Keratinocyte (primary cell): ENCODE measurements around the gene UBE2F. TPM values are rescaled to one million over a fixed set of nuclear protein-coding genes. Genes with fewer than 3 reads are reported as not detected.

Source experiments
- DNase-seq: peaks from one replicate; pipeline ENCODE4 v3.0.0-alpha.2; 2011; ENCODE audit warnings: low read depth, missing footprints, low spot score
- FAIRE-seq: peaks from 2 replicates; lab custom pipeline; 2011; peaks lifted over from hg19 to GRCh38; lab: Jason Lieb, UNC
- H2AFZ ChIP-seq: 2 replicates; pipeline ENCODE4 v1.6.0; 2012; ENCODE audit warnings: low read length, control low read depth, inconsistent platforms; ENCODE audit not compliant: control insufficient read depth
- H3K27ac ChIP-seq: 2 replicates; pipeline ENCODE4 v1.5.1; 2011; ENCODE audit warnings: low read length; ENCODE audit not compliant: control insufficient read depth, insufficient read depth
- H3K27me3 ChIP-seq: 3 replicates; pipeline ENCODE4 v1.6.0; 2011; ENCODE audit warnings: low read length; ENCODE audit not compliant: control insufficient read depth, insufficient read depth; ENCODE audit errors: extremely low read depth
- H3K36me3 ChIP-seq, 2 experiments: 2 replicates in 1 of 2; 3 replicates in 1 of 2; pipeline ENCODE4 v1.5.1; 2011; ENCODE audit warnings: low read length in 2 of 2, mild to moderate bottlenecking in 1 of 2; ENCODE audit not compliant: control insufficient read depth in 2 of 2, insufficient read depth in 2 of 2; ENCODE audit errors: extremely low read depth in 1 of 2
- H3K4me1 ChIP-seq: 3 replicates; pipeline ENCODE4 v1.5.1; 2011; ENCODE audit warnings: low read length; ENCODE audit not compliant: control insufficient read depth, insufficient read depth; ENCODE audit errors: extremely low read depth
- H3K4me2 ChIP-seq: 3 replicates; pipeline ENCODE4 v1.6.0; 2011; ENCODE audit warnings: low read depth, low read length; ENCODE audit not compliant: control insufficient read depth, insufficient read depth; ENCODE audit errors: extremely low read depth
- H3K4me3 ChIP-seq, 3 experiments: fragments of 200-600 bp in 1 of 3; sonication (generic) in 1 of 3; 2 replicates in 2 of 3; 3 replicates in 1 of 3; pipeline ENCODE4 v1.5.1; 2011 to 2016; ENCODE audit warnings: low read length in 3 of 3, mild to moderate bottlenecking in 3 of 3, control low read depth in 2 of 3, inconsistent platforms in 1 of 3, low read depth in 1 of 3, mixed read lengths in 1 of 3, mixed run types in 1 of 3, moderate library complexity in 1 of 3; ENCODE audit not compliant: control insufficient read depth in 2 of 3, insufficient read depth in 2 of 3; ENCODE audit errors: extremely low read depth in 1 of 3
- H3K79me2 ChIP-seq: 2 replicates; pipeline ENCODE4 v1.6.0; 2012; ENCODE audit warnings: low read length; ENCODE audit not compliant: control insufficient read depth, insufficient read depth
- H3K9ac ChIP-seq: 3 replicates; pipeline ENCODE4 v1.6.0; 2011; ENCODE audit warnings: low read length; ENCODE audit not compliant: control insufficient read depth, insufficient read depth; ENCODE audit errors: extremely low read depth
- H3K9me1 ChIP-seq: 3 replicates; pipeline ENCODE4 v1.6.0; 2011; ENCODE audit warnings: low read length; ENCODE audit not compliant: control insufficient read depth, insufficient read depth; ENCODE audit errors: extremely low read depth
- H3K9me3 ChIP-seq: 2 replicates; pipeline ENCODE4 v1.5.1; 2012; ENCODE audit warnings: low read depth, low read length; ENCODE audit not compliant: control insufficient read depth
- H4K20me1 ChIP-seq: 3 replicates; pipeline ENCODE4 v1.6.0; 2011; ENCODE audit warnings: low read length; ENCODE audit not compliant: control insufficient read depth, insufficient read depth; ENCODE audit errors: extremely low read depth
- CTCF ChIP-seq, 3 experiments: IDR thresholded peaks in 1 of 3; conservative IDR thresholded peaks in 1 of 3; optimal IDR thresholded peaks in 1 of 3; 2 replicates in 2 of 3; 3 replicates in 1 of 3; pipeline versions ENCODE3 to v1.5.1; 2011; ENCODE audit warnings: low read length in 3 of 3, mild to moderate bottlenecking in 3 of 3, moderate library complexity in 2 of 3, control low read depth in 1 of 3, inconsistent platforms in 1 of 3; ENCODE audit not compliant: insufficient read depth in 2 of 3; ENCODE audit errors: extremely low read depth in 1 of 3
- EZH2 ChIP-seq: IDR thresholded peaks from one replicate; pipeline ENCODE4 v1.6.1; 2012; ENCODE audit warnings: inconsistent platforms, mild to moderate bottlenecking, low read length, moderate library complexity
- dilution Hi-C: fragments of 300-500 bp; cut with MboI; formaldehyde crosslinking; loops from one replicate; pipeline ENCODE4 v1.7.0; 2020; ENCODE audit warnings: low sequenced_read_pairs; ENCODE audit not compliant: extremely low pct_ligation_motif_present
- polyA plus RNA-seq, 5 experiments: library from polyadenylated mRNA; depleted of rRNA in 3 of 5; stranded (reverse) in 3 of 5; stranded (forward) in 1 of 5; unstranded in 1 of 5; fragments of >200 nt; gene quantifications; 1 replicate in 1 of 5; 2 replicates in 3 of 5; 3 replicates in 1 of 5; pipeline versions ENCODE4 v1.2.1 to v1.2.3, GENCODE V29; 2011 to 2012; ENCODE audit warnings: missing spikeins in 2 of 5, low read depth in 1 of 5, low replicate concordance in 1 of 5

Gene UBE2F
- polyA plus RNA-seq, 1 donor (not counting 4 experiments of a cell fraction or from before 2014, with no cell fraction given), result 95.6 TPM

- Histone ChIP-seq H3K79me2 (no peaks in the 10 kb centered on the region), H3K9me1 (no peaks in the 10 kb centered on the region), H3K9me3 (peaks cover 4% of the 10 kb centered on the region), H3K4me1 (peaks cover 14% of the 10 kb centered on the region), H4K20me1 (no peaks in the 10 kb centered on the region), H3K36me3 (no peaks in the 10 kb centered on the region), H3K27ac (no peak overlapping the region), H2AFZ (no peak overlapping the region), H3K4me2 (no peak overlapping the region), H3K9ac (no peak overlapping the region), H3K4me3 (no peak overlapping the region), H3K27me3 (no peaks in the 10 kb centered on the region)
- no peak for DNase-seq
- no peak for FAIRE-seq
- no peak for TF ChIP-seq EZH2
- TF ChIP-seq CTCF (optimal IDR thresholded peaks at IDR 0.05 in 1 of 3, IDR thresholded peaks at IDR 0.05 in 1 of 3, conservative IDR thresholded peaks at IDR 0.05 in 1 of 3; ENCODE audit: extremely low read depth in 1 of 3, insufficient read depth in 2 of 3, low read length in 3 of 3), result no peak
- dilution Hi-C loops, result no loop called here
Observed at GRCh38 chr2:237940828-237941227, 26.0 kb upstream of the UBE2F start.

GRCh38 chr2:237941239-237941638, 25.6 kb upstream of the UBE2F start:
- DNase-seq (no peak), FAIRE-seq (no peak)
- Histone ChIP-seq H3K79me2 (no peaks in the 10 kb centered on the region), H3K27me3 (no peaks in the 10 kb centered on the region), H3K4me1 (peaks cover 10% of the 10 kb centered on the region), H3K9me3 (peaks cover 4% of the 10 kb centered on the region), H2AFZ (no peak overlapping the region), H3K36me3 (no peaks in the 10 kb centered on the region), H3K4me2 (no peak overlapping the region), H3K4me3 (no peak overlapping the region), H3K9me1 (no peaks in the 10 kb centered on the region), H3K27ac (no peak overlapping the region), H4K20me1 (no peaks in the 10 kb centered on the region), H3K9ac (no peak overlapping the region)
- TF ChIP-seq EZH2 (no peak), CTCF (optimal IDR thresholded peaks at IDR 0.05 in 1 of 3, IDR thresholded peaks at IDR 0.05 in 1 of 3, conservative IDR thresholded peaks at IDR 0.05 in 1 of 3; ENCODE audit: extremely low read depth in 1 of 3, insufficient read depth in 2 of 3, low read length in 3 of 3) (no peak)
- dilution Hi-C loops, result no loop called here
